SK-MEL-5 (cell line): Measurements from ENCODE around the gene OXER1. TPM values are rescaled to one million over a fixed set of nuclear protein-coding genes. Genes with fewer than 3 reads are reported as not detected.

ENCODE experiments used
- DNase-seq: peaks from one replicate; pipeline ENCODE4 v3.0.0-alpha.2; 2016; ENCODE audit warnings: low read depth, low spot score
- in situ Hi-C: cut with HindIII; loops from 2 replicates; pipeline ENCODE4 v1.10.0; 2016; ENCODE audit warnings: low sequenced_read_pairs, high pct_unique_total_duplicates, low pct_unique_long_range_greater_than_20kb
- polyA plus RNA-seq, 2 experiments: library from polyadenylated mRNA; depleted of rRNA; stranded (reverse); fragments of >200 nt; gene quantifications; 2 replicates each; pipeline ENCODE4 v1.2.3, GENCODE V29; 2015
- total RNA-seq: library from RNA; depleted of rRNA; stranded (reverse); fragments of >200 nt; shearing (Covaris generic); gene quantifications from 2 replicates; pipeline ENCODE4 v1.2.3, GENCODE V29; 2014; rRNA removed

The OXER1 gene, protein sequence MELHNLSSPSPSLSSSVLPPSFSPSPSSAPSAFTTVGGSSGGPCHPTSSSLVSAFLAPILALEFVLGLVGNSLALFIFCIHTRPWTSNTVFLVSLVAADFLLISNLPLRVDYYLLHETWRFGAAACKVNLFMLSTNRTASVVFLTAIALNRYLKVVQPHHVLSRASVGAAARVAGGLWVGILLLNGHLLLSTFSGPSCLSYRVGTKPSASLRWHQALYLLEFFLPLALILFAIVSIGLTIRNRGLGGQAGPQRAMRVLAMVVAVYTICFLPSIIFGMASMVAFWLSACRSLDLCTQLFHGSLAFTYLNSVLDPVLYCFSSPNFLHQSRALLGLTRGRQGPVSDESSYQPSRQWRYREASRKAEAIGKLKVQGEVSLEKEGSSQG
- not detected in 2 replicates for total RNA-seq
- not detected in 2 replicates for polyA plus RNA-seq (2015; cell fraction: cytosol; rRNA removed)
- polyA plus RNA-seq (2015; cell fraction: nucleus; rRNA removed), result not detected in 2 replicates

DNA sequence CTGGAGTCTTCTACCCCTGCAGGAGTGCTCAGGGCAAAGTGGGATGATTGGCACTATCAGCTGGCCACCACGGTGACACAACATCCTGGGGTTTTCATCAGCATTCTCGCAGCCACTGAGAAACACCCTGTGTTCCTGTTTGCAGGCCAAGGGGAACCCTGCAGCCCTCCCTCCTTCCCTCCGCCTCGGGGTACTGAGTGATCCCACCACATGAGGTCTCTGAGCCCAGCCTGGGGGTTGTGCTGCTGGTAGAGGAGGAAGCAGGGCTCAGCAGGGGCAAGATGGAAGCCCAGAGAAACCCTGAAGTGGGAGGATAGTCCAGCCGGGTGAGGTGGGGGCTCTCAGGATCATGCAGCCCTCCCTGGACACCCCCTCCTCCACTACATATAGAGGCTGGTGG, at the start of gene OXER1:
Gene OXER1, minus strand, starts transcription at position 40 of the 400 bp plus-strand sequence. CDS start 73 bp downstream, outside the sequence.
- no peak for DNase-seq

DNA sequence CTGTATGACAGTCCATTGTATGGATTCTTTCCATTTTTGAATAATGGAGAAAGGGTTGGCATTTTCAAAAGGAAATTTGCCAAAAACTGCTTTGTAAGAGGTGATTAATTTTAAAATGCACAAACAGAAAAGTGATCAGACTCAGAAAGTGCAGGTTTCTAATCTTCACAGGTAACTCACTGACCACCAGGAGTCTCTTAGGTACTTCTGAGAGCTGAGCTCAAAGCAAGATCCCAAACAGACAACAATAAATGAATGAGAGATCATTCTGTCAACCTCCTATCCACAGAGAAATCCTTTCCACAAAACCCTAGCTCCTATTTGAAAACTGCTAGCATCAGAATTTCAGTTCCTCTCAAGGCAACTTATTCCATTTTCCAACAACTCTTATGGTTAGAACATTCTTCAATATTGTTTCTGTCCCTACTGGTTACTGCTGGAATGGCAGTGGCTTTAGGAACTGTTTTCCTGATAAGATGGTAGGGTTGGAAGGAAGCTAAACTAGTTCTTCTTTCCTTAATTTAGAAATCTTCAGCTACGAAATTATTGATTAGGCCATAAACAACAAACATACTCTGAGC, 49.1 kb upstream of the OXER1 start:
- peak; percentile 74 for DNase-seq
- in situ Hi-C loops, result no loop called here

More for the DNA sequence above, at the start of gene OXER1:
- in situ Hi-C loops, result no loop called here

DNA sequence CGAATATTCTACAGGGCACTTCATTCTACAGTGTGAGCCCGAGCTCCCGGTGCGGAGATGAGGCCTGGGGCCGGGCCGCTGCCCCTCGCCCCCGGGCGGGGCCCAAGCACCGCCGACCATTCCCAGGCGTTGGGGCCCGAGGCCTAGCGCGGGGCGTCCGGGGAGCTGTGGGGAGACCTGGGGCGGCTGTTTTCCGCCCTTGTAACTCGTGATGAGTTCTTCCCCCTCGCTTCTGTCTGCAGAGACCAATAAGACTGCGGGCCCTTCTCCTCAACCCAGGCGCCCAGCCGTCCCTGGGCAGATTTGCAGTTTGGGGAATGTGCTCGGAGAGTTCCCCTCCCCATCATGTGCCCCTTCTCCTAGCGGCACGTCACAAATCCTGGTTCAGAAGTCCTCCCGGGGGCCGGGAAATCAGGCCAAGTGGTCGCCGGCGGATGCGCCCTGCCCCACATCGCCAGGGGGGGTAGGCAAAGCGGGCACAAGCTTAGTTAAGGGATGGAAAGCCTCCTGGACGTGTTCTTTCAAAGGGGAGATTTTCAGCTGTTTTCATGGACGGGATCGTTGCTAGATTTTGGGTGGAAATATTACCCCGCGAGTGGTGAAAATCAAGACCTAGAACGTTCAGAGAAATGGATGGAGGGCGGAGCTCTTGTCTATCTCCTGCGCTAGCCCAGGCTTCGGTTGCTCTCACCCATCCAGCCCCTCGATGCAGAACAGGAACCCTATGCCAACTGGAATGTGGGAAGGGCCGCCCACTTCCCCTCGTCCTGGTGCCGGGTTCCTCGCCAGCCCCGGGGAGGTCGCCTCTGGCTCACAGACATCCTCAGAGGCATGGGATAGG, 47.3 kb upstream of the OXER1 start:
- peak; percentile 46 for DNase-seq
- in situ Hi-C loops, result no loop called here

DNA sequence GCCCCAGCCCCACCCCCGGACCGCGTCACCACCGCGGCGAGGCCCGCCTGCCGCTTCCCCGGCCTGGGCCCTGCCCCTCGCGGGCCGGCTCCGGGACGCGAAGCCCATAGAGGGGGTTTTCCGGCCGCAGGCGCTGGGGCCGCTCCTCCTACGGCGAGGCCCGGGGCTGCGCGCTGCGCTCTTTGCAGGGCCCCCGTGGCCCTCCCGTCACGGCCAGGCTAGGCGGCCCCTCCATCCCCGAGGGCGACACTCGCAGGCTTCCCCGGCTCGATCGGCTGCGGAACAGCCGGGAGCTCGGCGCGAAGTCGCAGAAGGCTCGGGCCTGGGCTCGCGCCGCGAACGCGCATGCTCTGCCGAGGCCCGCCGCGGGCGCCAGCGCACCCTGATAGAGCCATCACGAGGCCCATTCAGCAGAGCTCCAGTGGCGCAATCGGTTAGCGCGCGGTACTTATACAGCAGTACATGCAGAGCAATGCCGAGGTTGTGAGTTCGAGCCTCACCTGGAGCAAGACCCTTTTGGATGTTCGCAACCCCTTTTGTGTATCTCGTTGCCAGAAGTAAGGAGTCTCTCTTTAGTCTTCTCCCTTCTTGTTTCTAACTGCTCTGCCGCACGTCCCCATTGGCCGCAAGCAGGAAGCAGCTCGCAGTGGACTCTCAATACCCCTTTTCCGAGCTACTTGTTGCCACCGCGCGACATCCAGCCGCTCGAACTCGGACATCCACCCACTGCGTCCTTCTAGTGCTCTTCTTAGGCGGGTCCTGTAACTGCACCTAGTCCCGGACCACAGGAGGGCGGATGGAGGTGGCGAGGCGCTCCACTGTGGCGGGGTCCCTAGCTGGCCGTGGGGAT, 46.4 kb upstream of the OXER1 start:
- in situ Hi-C loops, result no loop called here
- DNase-seq, result peak; percentile 96

DNA sequence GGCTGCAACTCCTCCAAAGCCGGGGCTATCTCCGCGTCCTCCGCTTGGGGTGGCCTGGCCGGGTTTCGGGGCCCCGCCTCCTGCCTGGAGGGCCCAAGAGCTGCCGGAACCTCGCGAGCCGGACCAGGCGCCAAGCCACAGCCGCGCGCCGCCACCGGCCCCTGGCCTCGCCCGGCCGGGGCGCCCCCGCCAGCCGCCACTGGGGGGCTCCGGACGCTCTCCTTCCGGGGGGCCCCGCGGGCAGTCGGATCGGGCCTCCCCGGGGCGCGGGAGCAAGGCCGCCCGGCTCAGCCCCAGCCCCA, 45.8 kb upstream of the OXER1 start:
- in situ Hi-C loops, result no loop called here
- peak; percentile 77 for DNase-seq

DNA sequence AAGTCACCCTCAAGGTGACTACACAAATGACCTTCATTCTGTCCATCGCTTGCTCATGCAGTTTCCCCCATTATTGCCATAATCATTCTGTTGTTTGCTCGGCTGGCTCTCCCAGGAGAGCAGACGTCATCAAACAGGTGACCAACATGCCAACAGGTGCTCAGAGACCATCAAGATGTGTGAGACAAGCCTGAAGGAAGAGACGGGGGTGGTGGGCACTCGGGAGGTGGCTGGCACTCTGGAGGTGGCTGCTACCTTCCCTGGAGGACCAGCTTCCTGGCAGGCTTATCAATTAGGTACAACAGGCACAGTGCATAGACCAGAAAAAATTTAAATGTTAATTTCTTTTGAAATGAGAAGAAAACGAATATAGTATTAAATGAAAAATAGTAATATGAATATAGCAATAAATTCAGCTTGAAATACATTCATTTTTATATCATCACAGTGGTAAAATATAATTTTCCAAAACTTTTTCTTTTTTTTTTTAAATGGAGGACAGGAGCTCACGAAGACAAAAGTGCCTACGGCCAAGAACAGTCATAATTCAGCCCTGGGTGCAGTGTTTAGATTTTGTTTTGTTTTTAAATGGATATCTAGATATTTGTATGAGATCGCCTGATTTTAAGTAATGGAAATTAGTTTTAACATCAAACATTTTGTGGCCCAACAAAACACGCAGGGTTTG, 45.3 kb upstream of the OXER1 start:
- DNase-seq, result no peak

DNA sequence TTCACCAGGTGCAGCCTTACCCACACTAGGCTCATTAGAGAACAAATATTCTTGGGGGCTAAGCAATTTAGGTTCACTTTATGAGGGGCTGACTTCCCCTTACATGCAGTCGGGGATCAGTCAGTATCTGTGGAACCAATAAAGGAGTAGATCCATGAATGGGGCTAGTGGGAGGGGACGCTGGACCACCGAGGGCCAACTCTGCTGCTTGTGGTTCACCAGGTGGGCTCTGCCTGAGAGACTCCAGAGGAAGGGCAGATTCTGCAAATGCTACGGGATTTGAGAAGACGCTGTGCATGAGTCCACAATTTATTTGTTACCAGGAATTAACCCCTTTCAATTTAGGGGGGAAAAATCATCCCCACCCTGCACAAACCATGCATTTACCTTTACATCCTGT, 44.4 kb upstream of the OXER1 start:
- in situ Hi-C loops, result no loop called here
- DNase-seq, result no peak

More for the DNA sequence above, 45.3 kb upstream of the OXER1 start:
- in situ Hi-C loops, result no loop called here

DNA sequence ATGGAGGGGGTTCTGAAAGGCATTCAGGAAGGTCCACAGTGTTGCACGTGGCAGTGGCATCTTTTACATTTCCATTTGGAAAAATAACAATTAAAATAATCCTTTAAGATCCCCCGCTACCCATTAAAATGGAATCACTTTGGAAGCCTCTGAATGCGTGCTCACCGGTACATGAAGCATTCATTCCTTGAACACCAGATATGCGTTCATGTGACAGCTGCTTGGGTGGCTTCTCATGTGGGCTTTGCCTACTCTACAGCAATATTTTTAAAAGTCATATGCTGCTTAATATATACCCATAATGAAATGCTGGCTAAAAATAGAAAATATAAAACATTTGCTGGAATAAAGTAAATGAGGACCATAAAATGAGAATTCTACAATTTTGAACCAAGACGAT, 42.9 kb upstream of the OXER1 start:
- in situ Hi-C loops, result no loop called here
- DNase-seq, result no peak

DNA sequence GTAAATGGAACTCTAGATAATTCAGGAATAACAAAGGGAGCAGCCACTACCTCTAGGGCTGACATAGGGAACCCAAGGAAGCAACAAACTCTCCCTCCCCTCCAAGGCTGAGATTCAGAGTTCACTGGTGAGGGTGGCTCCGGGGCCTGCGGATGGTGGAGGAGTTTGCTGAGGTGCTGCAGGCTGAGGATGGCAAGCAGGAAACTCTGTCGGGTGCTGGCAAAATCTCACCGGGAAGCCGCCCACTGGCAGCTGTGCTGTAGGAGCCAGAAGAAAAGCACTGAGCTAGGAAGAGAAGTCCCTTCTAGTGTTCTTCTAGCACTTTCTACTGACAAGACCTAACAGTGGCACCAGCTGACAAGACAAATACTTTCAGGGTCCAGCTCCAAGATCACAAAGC, 41.0 kb upstream of the OXER1 start:
- in situ Hi-C loops, result no loop called here

DNA sequence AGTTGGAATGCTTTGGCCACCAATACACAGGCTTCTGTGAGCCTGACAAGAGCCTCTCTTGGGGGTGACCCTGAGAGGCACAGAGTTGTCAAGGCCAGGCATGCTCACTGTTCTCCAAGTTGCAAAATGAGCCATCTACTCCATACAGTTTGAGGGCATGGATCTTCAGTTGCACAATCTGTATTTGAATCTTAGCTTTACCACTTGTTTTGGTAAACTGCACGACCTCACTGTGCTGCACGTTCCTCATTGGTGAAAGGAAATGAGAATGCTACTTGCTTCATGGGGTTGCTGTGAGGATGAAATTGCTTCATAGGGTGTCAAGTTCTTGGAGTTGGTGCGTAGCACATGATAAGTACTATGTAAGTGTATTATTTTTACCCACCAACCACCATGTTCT, 40.4 kb upstream of the OXER1 start:
- no peak for DNase-seq
- in situ Hi-C loops, result no loop called here

More for the DNA sequence above, 41.0 kb upstream of the OXER1 start:
- DNase-seq, result no peak

DNA sequence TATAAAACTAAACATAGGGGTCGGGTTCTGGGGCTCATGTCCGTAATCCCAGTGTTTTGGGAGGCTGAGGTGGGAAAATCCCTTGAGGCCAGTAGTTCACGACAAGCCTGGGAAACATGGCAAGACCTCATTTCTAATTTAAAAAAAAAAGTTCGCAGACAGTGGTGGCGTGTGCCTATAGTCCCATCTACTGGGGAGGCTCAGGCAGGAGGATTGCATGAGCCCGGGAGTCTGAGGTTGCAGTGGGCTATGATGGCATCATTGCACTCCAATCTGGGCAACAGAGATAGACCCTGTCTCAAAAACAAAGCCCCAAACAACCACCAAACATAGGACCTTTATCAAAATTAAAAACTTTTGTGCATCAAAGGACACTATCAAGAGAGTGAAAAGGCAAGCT, 38.2 kb upstream of the OXER1 start:
- in situ Hi-C loops, result no loop called here
- DNase-seq, result no peak

DNA sequence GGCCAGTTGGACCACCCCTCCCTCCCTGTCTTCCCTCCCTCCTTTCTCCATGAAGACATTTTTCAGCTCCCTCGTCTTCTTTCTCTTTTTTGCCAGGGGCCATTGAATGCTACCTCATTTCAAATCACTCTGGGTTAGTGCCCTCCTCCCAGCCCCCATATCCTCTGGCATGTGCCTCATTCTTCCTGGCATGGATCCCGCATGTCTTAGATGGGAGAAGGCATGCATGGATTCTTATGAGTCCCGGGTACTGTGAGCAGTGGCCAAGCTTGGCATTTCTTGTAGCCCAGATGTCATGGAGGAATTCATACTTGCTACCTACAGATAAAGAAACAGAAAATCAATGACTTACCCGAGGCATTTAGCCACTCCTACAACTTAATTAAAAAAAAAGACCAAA, 37.4 kb upstream of the OXER1 start:
- no peak for DNase-seq
- in situ Hi-C loops, result no loop called here

DNA sequence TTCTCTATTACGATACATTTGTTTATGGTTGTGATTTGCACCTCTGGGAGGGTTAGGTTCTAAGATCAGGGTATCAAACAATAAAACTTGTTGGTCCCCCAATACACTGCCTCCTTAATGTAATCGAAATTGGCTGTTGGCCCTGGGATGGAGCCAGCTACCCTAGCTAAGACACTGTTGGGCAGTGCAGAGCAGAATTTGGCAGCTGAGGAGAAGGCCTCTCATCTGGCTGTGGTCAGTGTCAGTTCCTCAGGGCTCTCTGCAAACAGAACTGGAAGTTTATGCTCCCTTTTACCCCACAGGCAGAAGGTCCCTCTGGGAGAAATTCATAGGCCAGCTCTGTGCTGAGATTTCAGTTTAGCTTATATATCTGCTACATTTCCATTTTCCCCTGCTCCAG, 37.0 kb upstream of the OXER1 start:
- no peak for DNase-seq
- in situ Hi-C loops, result no loop called here

DNA sequence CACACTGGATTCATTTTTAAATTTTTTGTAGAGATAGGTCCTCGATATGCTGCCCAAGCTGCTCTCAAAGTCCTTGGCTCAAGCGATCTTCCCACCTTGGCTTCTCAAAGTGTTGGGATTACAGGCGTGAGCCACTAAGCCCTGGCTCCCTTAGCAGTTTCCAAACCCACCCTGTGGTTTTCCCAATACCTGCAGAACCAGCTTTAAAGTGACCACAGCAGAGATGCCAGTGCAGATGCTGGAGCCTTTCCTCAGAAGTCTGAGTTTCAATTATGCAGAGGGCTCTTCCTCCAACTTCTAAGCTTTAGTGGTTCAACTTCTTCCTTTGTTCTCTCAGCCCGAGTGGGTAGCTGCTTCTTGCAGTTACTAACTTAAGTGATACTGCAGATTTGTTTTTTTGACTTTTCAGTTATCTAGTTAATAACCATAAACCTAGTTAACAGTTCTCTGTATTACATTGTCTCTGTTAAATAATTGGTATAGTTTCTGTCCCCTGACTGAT, 36.6 kb upstream of the OXER1 start:
- no peak for DNase-seq
- in situ Hi-C loops, result no loop called here

DNA sequence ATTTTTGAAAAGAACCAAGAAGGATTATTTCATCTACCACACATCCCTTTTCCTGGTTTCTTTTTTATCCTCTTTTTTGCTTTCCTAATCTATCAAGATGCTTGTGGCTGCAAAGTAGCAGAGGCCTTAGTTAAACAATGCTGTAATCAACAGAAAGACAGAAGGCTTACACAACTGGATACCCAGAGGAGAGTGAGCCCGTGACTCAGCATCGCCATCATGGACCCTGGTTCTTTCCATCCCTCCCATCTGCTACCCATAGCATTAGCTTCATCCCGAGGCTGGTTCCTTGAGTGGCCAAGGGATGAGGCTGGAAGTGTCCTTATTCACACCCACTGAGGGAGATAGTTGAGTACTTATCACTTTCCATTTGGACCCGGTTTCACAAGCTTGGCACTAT, 35.9 kb upstream of the OXER1 start:
- in situ Hi-C loops, result no loop called here
- no peak for DNase-seq

DNA sequence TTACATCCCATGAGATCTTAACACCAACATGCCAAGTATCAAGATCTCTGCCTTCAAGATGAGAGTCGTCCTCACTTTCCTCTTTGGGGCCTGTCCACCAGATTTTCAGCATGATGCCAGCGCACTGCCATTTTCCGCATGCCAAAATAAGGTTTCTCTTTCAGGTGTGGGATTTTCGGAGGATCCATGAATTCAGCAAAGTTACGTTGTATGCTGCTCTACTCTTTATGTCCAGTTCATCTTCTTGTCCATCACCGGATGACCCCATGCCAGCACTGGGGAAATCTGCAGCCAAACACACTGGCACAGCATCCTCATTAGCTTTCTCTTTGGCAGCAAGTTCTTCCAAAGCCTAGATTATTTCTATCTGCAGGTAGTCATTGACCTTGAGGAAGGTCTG, 33.3 kb upstream of the OXER1 start:
- DNase-seq, result no peak
- in situ Hi-C loops, result no loop called here
